ENCODE measurements around the gene FAM237A.

The FAM237A gene

GRCh38 chr2:206642075-206643025 is at the start of gene FAM237A:
Gene FAM237A, plus strand, starts transcription at chr2:206642487. Its CDS starts 1,750 bp downstream, at chr2:206644237.
- DNase-seq: peak; percentile 42

GRCh38 chr2:206597717-206598218 is 44.5 kb upstream of the FAM237A start:
- no peak for DNase-seq

GRCh38 chr2:206603243-206603642 is 39.0 kb upstream of the FAM237A start:
- DNase-seq: no peak

DNA sequence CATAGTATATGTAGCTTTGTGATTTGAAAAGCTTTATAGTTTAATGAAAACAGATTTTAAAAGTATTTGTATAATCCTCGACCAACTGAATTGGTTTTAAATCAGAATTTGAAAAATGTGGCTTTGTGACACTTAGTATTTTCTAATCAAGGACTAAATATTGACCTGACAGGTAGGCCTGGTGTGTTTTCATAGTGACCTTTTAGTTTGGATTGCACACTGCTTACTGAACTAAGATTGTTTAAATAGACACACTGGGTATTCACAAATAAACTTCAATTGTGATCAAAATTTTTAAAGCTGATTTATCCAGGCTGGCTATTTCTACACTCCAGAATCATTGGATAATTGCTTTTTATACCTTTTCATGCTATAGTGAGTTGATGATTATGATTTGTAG is 31.8 kb upstream of the FAM237A start:
- DNase-seq: no peak

- DNase-seq: no peak
Observed at GRCh38 chr2:206611191-206611590, 31.1 kb upstream of the FAM237A start.

DNA sequence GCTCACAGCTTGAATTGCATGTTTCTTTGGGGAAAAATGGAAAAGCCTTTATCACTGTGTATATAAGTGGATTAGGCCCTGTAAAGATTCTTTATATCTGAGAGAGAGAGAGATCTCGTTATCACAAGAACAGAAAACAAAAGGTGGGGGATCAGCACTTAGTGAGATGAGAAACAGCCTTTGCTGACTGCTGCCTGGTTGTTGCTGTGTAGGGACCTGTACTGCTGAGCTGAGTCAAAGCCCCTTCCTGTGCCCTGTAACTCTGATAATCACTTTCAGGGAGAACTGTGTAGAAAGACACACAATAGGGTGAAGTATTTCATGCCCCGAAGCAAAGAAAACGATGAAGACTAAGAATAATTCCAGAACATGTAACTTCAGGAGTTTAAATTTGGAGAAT is 30.6 kb upstream of the FAM237A start:
- DNase-seq: no peak

DNA sequence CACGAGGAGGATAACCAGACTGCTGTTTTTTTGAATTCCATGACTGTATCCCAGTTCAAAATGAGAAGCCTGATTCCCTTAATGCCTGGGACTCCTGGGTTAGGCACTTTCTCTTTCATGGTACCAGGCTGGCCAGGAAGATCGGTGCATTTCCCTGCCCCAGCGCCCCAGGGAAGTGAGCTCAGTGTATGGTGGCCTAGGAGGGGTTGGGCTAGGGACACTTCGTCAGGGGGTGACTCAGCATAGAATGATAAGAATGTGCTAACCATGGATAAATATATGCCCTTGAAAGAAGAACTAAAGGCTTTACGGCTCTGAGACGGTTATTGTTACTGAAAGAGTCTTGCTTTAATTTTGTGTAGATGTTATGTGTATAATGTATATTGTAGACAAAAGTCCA is 27.5 kb upstream of the FAM237A start:
- DNase-seq: no peak

GRCh38 chr2:206615417-206616089 is 26.7 kb upstream of the FAM237A start:
- no peak for DNase-seq

GRCh38 chr2:206616151-206616550 is 26.1 kb upstream of the FAM237A start:
- no peak for DNase-seq

DNA sequence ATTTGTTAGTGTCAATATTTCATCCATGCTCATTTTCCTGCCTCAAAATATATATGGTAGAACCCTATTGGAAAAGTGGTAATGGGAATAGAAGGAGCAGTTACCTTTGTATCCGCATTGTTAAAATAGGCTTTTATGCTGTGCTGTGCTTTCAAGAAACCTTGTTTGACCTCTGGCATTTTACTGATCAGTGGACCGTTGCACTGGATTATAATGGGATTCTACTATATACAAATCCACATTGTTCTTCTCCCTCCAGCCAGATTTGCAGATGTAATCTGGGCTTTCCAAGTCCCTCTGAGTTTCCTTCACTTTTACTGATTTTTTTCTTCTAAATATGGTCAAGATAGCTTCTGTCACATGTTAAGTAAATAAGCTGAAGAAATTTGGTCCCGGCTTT is 23.3 kb upstream of the FAM237A start:
- DNase-seq: no peak

GRCh38 chr2:206626108-206626507 is 16.2 kb upstream of the FAM237A start:
- no peak for DNase-seq

DNA sequence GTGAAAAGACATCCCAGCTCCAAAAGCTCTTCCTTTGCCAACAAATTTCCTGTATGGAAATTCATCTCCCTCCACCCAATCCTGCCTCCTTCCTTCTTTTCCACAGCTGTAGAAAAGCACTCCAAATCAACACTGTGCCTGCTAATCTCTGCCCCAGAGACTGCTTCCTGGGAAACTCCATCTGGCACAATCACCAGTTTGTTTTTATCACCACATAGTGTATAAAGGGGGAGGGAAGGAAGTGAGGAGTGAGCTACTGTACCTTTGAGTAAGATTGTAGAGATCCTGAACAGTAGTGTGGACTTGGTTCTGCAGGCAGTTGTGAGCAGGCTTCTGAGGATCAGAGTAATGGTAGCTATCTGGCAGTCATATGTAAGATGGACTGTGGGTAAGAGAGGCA is 14.7 kb upstream of the FAM237A start:
- no peak for DNase-seq

- no peak for DNase-seq
Observed at GRCh38 chr2:206631340-206631739, 10.9 kb upstream of the FAM237A start.

GRCh38 chr2:206635015-206635414 is 7.3 kb upstream of the FAM237A start:
- no peak for DNase-seq

GRCh38 chr2:206639636-206640035 is 2.7 kb upstream of the FAM237A start:
- no peak for DNase-seq

DNA sequence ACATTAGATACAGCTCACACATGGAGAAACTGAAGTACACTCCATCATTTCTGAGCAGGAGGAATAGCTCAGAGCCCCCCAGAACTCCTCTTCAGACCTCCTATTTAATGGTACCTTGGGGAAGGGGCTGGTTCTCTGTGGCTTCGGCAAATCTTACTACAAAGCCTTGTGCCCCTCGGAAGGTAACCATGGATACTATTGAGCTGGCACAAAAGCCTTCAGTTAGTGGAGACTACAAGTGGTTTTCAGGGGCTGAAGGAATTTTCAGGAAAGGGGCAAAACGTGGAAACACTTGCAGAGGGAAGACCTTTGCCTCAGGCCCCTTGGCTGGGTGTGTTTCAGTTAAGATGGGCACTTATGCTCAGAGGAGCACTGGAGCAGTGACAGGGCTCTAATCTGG is 1.1 kb upstream of the FAM237A start:
- DNase-seq: no peak

GRCh38 chr2:206647985-206648384 is 5.7 kb downstream of the FAM237A start:
- no peak for DNase-seq

- DNase-seq: no peak
Observed at GRCh38 chr2:206657087-206657486, 14.8 kb downstream of the FAM237A start.

- no peak for DNase-seq
Observed at GRCh38 chr2:206665251-206665650, 23.0 kb downstream of the FAM237A start.

DNA sequence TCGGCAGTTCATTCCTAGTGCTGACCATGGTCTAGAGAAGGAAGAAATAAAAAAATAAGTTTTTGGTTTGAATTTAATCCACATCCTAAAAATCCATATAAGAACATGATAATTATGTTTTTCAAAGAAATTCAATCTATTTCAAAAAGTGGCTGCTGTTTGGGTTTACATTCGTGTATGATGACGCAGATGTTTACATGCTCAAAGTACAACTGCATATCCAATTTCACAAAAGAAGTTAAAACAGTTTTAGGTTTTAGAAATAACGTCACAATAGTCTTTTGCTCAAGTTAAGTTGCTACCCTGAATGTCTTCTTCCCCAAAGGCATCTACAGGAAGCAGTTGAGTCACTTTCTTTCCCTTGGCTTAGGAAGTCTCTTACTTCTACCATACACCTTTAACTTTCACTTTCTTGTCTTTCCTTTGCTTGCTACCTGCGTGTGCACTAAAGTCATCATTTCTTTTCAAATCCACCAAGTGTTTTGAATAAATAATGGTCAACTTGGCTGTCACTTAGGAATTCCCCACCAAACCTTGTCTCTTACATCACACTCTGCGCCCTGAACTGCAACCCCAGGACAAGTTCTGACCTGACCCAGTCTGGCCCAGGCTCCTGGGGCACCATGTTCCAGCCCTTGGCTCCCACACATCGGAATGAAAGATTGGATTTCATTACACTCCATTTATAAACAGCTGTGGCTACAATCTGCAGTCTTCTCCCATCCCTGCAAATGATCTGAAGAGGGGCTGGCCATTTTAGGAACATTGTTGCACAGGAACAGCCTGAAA is 28.4 kb downstream of the FAM237A start:
- DNase-seq: no peak

- no peak for DNase-seq
Observed at GRCh38 chr2:206683546-206683945, 41.3 kb downstream of the FAM237A start.

- peak; percentile 23 for DNase-seq
Observed at GRCh38 chr2:206688453-206688852, 46.2 kb downstream of the FAM237A start.

DNA sequence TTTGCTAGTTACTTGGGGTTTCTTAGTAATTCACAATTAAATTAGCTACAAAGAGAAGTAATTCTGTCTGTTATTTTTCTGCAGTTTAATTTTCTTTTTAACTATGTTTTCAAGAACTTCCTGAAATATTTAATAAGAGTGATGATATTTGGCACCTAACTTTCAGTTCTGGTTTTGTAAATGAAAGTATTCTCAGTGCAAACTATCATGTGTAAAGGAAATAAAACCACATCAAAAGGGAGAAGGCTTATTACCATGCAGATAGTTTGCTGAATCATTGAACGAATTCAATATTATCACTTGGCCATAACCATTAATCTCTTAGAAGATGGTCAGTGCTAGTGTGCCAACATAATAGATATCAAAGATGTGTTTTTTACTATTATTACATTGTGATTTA is 46.7 kb downstream of the FAM237A start:
- DNase-seq: no peak
